Lung (tissue), 12 donors: Measurements from ENCODE around the gene CEP350. TPM values are rescaled to one million over a fixed set of nuclear protein-coding genes. Genes with fewer than 3 reads are reported as not detected.

Experiments
- ATAC-seq: fragments of 200-7000 bp; cut with Tn5 transposase; one replicate; pipeline ENCODE4 v1.9.1; 2020; ENCODE audit warnings: moderate number of reproducible peaks; ENCODE audit not compliant: insufficient read depth, low FRiP score
- DNase-seq, 3 donors: peaks; one replicate each; pipeline ENCODE4 v3.0.0-alpha.2; 2013 to 2017
- H3K27ac ChIP-seq, 2 donors: one replicate each; pipeline ENCODE4 v1.5.1; 2013; ENCODE audit warnings: mild to moderate bottlenecking in 2 of 2, moderate library complexity in 2 of 2, control low read depth in 1 of 2, inconsistent platforms in 1 of 2, low read depth in 1 of 2, low read length in 1 of 2
- H3K27me3 ChIP-seq, 3 donors: one replicate each; pipeline ENCODE4 v1.5.1; 2013; ENCODE audit warnings: low read length in 2 of 3; ENCODE audit not compliant: control insufficient read depth in 3 of 3, insufficient read depth in 3 of 3
- H3K36me3 ChIP-seq, 4 donors: one replicate each; pipeline ENCODE4 v1.5.1; 2013; ENCODE audit warnings: low read length in 4 of 4, mild to moderate bottlenecking in 1 of 4, moderate library complexity in 1 of 4; ENCODE audit not compliant: control insufficient read depth in 4 of 4, insufficient read depth in 4 of 4
- H3K4me1 ChIP-seq, 5 donors: one replicate each; pipeline ENCODE4 v1.5.1; 2013; ENCODE audit warnings: low read length in 5 of 5, mild to moderate bottlenecking in 2 of 5, moderate library complexity in 1 of 5; ENCODE audit not compliant: control insufficient read depth in 5 of 5, insufficient read depth in 5 of 5
- H3K4me3 ChIP-seq: one replicate; pipeline ENCODE4 v1.5.1; 2013; ENCODE audit warnings: mild to moderate bottlenecking, control low read depth, moderate library complexity
- H3K9ac ChIP-seq, 2 donors: one replicate each; pipeline ENCODE4 v1.5.1; 2013; ENCODE audit warnings: low read length in 2 of 2, control low read depth in 1 of 2; ENCODE audit not compliant: insufficient read depth in 1 of 2
- H3K9me3 ChIP-seq, 4 donors: one replicate each; pipeline ENCODE4 v1.5.1; 2013; ENCODE audit warnings: low read length in 3 of 4, mild to moderate bottlenecking in 1 of 4, moderate library complexity in 1 of 4; ENCODE audit not compliant: control insufficient read depth in 4 of 4, insufficient read depth in 3 of 4
- CTCF ChIP-seq: IDR thresholded peaks from 2 replicates; pipeline ENCODE4 v1.5.1; 2012; ENCODE audit warnings: mild to moderate bottlenecking; ENCODE audit errors: control extremely low read depth, extremely low read depth
- WGBS, 2 donors: extraction: QIAGEN DNeasy Blood & Tissue Kit; methylation state at CpG; one replicate each; pipeline ENCODE4 v1.1.7; 2013; 5-methylcytosine and 5-hydroxymethylcytosine counted together
- polyA plus RNA-seq, 2 donors: library from polyadenylated mRNA; stranded (reverse); fragments of 200-250 nt; gene quantifications; one replicate each; pipeline ENCODE4 v1.2.1, GENCODE V29; 2013
- total RNA-seq, 2 donors: library from RNA; depleted of rRNA in 1 of 2; stranded (reverse); fragments of >200 nt in 1 of 2; gene quantifications; one replicate each; pipeline ENCODE4 v1.2.1, GENCODE V29; 2014 to 2021
- donor health status: control.
- donor health status: control.
- donor health status: Bipolar disorder and iron deficiency.
- donor health status: healthy.
- donor health status: DM: yes; HTN: yes; CAD: no.

The CEP350 gene
- total and polyA plus RNA-seq, 4 donors: 4.3 to 89.8 (median 23.0) TPM

DNA sequence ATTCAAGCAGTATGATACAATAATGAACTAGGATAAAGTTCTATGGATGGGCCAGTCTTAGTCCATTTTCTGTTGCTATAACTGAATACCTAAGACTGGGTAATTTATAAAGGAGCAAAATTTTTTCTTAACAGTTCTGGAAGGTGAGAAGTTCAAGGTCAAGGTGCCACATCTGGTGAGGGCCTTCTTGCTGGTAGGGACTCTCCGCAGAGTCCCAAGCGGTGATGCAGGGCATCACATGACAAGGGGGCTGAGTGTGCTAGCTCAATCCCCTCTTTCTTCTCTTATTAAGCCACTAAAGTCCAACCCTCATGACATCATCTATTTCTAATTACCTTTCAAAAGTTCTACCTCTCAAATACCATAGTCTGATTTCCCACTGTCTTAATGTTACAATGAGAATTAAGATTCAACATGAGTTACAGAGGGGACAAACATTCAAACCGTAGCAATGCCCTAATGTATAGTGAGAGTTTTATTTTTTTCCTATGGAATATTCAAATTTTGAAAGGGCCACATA, 107.9 kb downstream of the CEP350 start:
- Histone ChIP-seq H3K27me3 (no peaks in the 10 kb centered on the region), H3K4me3 (no peak overlapping the region), H3K4me1 (no peaks in the 10 kb centered on the region), H3K9ac (no peak overlapping the region), H3K27ac (no peak overlapping the region), H3K9me3 (no peaks in the 10 kb centered on the region), H3K36me3 (peaks cover 1 to 20% (median 17%) of the 10 kb centered on the region in 4 donors)
- DNase-seq (no peak), ATAC-seq (no peak)
- WGBS, 2 donors: 95% methylated on average over 3 of the region's 3 CpGs
- no peak for TF ChIP-seq CTCF

GRCh38 chr1:180065408-180065807, 110.8 kb downstream of the CEP350 start:
- no peak overlapping the region for H3K9ac ChIP-seq
- H3K9me3 ChIP-seq: no peaks in the 10 kb centered on the region
- H3K27me3 ChIP-seq: no peaks in the 10 kb centered on the region
- DNase-seq: no peak
- ATAC-seq: no peak
- H3K4me3 ChIP-seq: no peak overlapping the region
- H3K27ac ChIP-seq: no peak overlapping the region
- TF ChIP-seq CTCF: no peak
- H3K36me3 ChIP-seq: peaks cover 5 to 20% (median 17%) of the 10 kb centered on the region in 4 donors
- no peaks in the 10 kb centered on the region for H3K4me1 ChIP-seq
- WGBS, 2 donors: 92 to 99% methylated on average over 4 of the region's 4 CpGs

- no peak overlapping the region for H3K9ac ChIP-seq
- no peak overlapping the region for H3K4me3 ChIP-seq
- H3K9me3 ChIP-seq: no peaks in the 10 kb centered on the region
- no peaks in the 10 kb centered on the region for H3K4me1 ChIP-seq
- 77 to 84% methylated on average over 3 of the region's 3 CpGs for WGBS, 2 donors
- peaks cover 5 to 20% (median 15%) of the 10 kb centered on the region in 4 donors for H3K36me3 ChIP-seq
- DNase-seq (no peak), ATAC-seq (no peak)
- no peak for TF ChIP-seq CTCF
- H3K27me3 ChIP-seq: no peaks in the 10 kb centered on the region
- H3K27ac ChIP-seq: no peak overlapping the region
These were observed 111.5 kb downstream of the CEP350 start for GRCh38 chr1:180066150-180066549.

- peaks cover 5 to 10% (median 9%) of the 10 kb centered on the region in 4 donors for H3K36me3 ChIP-seq
- no peak overlapping the region for H3K4me3 ChIP-seq
- ATAC-seq: no peak
- no peak overlapping the region for H3K9ac ChIP-seq
- H3K4me1 ChIP-seq: no peaks in the 10 kb centered on the region
- WGBS, 2 donors: 97 to 98% methylated on average over 6 of the region's 6 CpGs
- H3K27me3 ChIP-seq: no peaks in the 10 kb centered on the region
- no peak overlapping the region for H3K27ac ChIP-seq
- no peaks in the 10 kb centered on the region for H3K9me3 ChIP-seq
- no peak for TF ChIP-seq CTCF
- DNase-seq: no peak
These were observed 115.7 kb downstream of the CEP350 start for GRCh38 chr1:180070286-180070685.
